Keratinocyte (primary cell): ENCODE results near the gene FAM20C.

ENCODE experiments used
- EZH2 ChIP-seq: IDR thresholded peaks from one replicate; pipeline ENCODE4 v1.6.1; 2012; ENCODE audit warnings: inconsistent platforms, mild to moderate bottlenecking, low read length, moderate library complexity
- TF ChIP-seq, protein P1 (sequence below), 3 experiments: IDR thresholded peaks in 1 of 3; conservative IDR thresholded peaks in 1 of 3; optimal IDR thresholded peaks in 1 of 3; 2 replicates in 2 of 3; 3 replicates in 1 of 3; pipeline versions ENCODE3 to v1.5.1; 2011; ENCODE audit warnings: low read length in 3 of 3, mild to moderate bottlenecking in 3 of 3, moderate library complexity in 2 of 3, control low read depth in 1 of 3, inconsistent platforms in 1 of 3; ENCODE audit not compliant: insufficient read depth in 2 of 3; ENCODE audit errors: extremely low read depth in 1 of 3

DNA sequence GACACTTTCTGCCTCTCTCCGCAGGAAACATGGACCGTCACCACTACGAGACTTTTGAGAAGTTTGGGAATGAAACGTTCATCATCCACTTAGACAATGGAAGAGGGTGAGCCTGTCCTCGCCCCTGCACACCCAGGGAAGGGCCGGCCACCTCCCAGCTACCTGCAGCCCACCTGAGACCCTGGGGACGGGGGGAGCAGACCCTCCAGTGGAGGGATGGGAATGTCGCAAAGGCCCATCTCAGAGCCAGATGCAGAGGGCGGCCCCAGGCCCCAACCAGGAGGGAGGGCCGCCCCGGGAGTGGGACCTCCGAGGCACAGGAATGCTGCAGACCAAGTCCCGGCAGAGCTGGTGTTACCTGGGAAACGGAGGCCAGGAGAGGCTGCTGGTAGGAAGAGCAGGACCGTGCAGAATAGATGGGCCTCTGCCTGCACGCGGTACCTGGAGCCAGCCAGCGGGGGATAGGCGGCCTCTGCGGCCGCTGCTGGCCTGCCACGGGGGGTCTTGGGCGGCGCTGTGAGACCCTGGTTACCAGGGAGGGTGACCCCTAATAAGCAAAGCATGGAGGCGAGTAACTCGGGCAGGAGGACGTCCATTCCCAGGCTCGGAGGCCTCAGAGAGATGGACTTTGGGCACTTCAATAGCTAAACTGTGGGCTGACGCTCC lies 64.7 kb downstream of the FAM20C start:
- TF ChIP-seq, protein P1, sequence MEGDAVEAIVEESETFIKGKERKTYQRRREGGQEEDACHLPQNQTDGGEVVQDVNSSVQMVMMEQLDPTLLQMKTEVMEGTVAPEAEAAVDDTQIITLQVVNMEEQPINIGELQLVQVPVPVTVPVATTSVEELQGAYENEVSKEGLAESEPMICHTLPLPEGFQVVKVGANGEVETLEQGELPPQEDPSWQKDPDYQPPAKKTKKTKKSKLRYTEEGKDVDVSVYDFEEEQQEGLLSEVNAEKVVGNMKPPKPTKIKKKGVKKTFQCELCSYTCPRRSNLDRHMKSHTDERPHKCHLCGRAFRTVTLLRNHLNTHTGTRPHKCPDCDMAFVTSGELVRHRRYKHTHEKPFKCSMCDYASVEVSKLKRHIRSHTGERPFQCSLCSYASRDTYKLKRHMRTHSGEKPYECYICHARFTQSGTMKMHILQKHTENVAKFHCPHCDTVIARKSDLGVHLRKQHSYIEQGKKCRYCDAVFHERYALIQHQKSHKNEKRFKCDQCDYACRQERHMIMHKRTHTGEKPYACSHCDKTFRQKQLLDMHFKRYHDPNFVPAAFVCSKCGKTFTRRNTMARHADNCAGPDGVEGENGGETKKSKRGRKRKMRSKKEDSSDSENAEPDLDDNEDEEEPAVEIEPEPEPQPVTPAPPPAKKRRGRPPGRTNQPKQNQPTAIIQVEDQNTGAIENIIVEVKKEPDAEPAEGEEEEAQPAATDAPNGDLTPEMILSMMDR (optimal IDR thresholded peaks at IDR 0.05 in 1 of 3, IDR thresholded peaks at IDR 0.05 in 1 of 3, conservative IDR thresholded peaks at IDR 0.05 in 1 of 3; ENCODE audit: extremely low read depth in 1 of 3, insufficient read depth in 2 of 3, low read length in 3 of 3): no peak
- no peak for TF ChIP-seq EZH2
